Fibroblast of villous mesenchyme (primary cell): ENCODE measurements around the gene TRAPPC2L. TPM values are rescaled to one million over a fixed set of nuclear protein-coding genes. Genes with fewer than 3 reads are reported as not detected.

ENCODE experiments used
- DNase-seq: peaks from one replicate; pipeline ENCODE4 v3.0.0-alpha.2; 2010; ENCODE audit warnings: low read depth
- H3K4me3 ChIP-seq: 2 replicates; pipeline ENCODE4 v1.5.1; 2011; ENCODE audit warnings: low read depth, mild to moderate bottlenecking, low read length
- CTCF ChIP-seq: IDR thresholded peaks from 2 replicates; pipeline ENCODE4 v1.5.1; 2012; ENCODE audit warnings: low read depth, mild to moderate bottlenecking, low read length; ENCODE audit not compliant: insufficient read depth
- total RNA-seq: library from RNA; depleted of rRNA; stranded (reverse); fragments of >200 nt; gene quantifications from 2 replicates; pipeline ENCODE4 v1.2.3, GENCODE V29; 2012

Gene TRAPPC2L
- total RNA-seq, 1 donor, result 34.5 TPM

GRCh38 chr16:88853325-88853941 is 3.5 kb upstream of the TRAPPC2L start:
- H3K4me3 ChIP-seq, result no peak overlapping the region
- TF ChIP-seq CTCF, result no peak
- peak; percentile 17 for DNase-seq

GRCh38 chr16:88854306-88855111 is 2.4 kb upstream of the TRAPPC2L start:
- H3K4me3 ChIP-seq, result no peak overlapping the region
- no peak for TF ChIP-seq CTCF
- DNase-seq, result no peak

- no peak for DNase-seq
- H3K4me3 ChIP-seq, result no peak overlapping the region
- TF ChIP-seq CTCF, result no peak
These were observed 1.8 kb upstream of the TRAPPC2L start for GRCh38 chr16:88855176-88855575.

- no peak for DNase-seq
- H3K4me3 ChIP-seq, result peak overlapping the region; percentile 69
- TF ChIP-seq CTCF, result no peak
These were observed 1.2 kb upstream of the TRAPPC2L start for GRCh38 chr16:88855736-88856121.

GRCh38 chr16:88856122-88856827 is 652 bp upstream of the TRAPPC2L start:
- no peak for DNase-seq
- peak overlapping the region; percentile 69 for H3K4me3 ChIP-seq

More at GRCh38 chr16:88856122-88856827, 652 bp upstream of the TRAPPC2L start:
- TF ChIP-seq CTCF, result no peak
